Activated B cell treated with CpG ODN at 0.5 μM for 24 hours (primary cell): ENCODE measurements around the gene SRCAP. TPM values are rescaled to one million over a fixed set of nuclear protein-coding genes. Genes with fewer than 3 reads are reported as not detected.

Experiments
- ATAC-seq: fragments of 200-7000 bp; cut with Tn5 transposase; one replicate; pipeline ENCODE4 v1.10.0; 2021; ENCODE audit warnings: low read depth, mild to moderate bottlenecking, moderate library complexity
- CTCF ChIA-PET: fragments of 350-600 bp; sonication (Branson Sonifier 250); formaldehyde crosslinking; loops from one replicate; lab custom pipeline; 2021; ENCODE audit warnings: antibody characterized with exemption; lab: Charles Lee
- POLR2A ChIA-PET: fragments of 350-600 bp; sonication (Branson Sonifier 250); formaldehyde crosslinking; loops from one replicate; lab custom pipeline; 2021; ENCODE audit warnings: antibody characterized with exemption; lab: Charles Lee
- DNase-seq: peaks from one replicate; pipeline ENCODE4 v3.0.0; 2022
- H3K27ac Mint-ChIP-seq: one replicate; pipeline ENCODE4 v1.8.0; 2020; ENCODE audit warnings: mixed read lengths
- H3K27me3 Mint-ChIP-seq: one replicate; pipeline ENCODE4 v1.8.0; 2021; ENCODE audit warnings: mixed read lengths
- H3K36me3 Mint-ChIP-seq: one replicate; pipeline ENCODE4 v1.8.0; 2021; ENCODE audit warnings: low read depth, mixed read lengths
- H3K4me1 Mint-ChIP-seq: one replicate; pipeline ENCODE4 v1.8.0; 2021; ENCODE audit warnings: mixed read lengths
- H3K4me3 Mint-ChIP-seq: one replicate; pipeline ENCODE4 v1.8.0; 2020; ENCODE audit warnings: mild to moderate bottlenecking, mixed read lengths
- H3K9me3 Mint-ChIP-seq: one replicate; pipeline ENCODE4 v1.8.0; 2020; ENCODE audit warnings: mixed read lengths
- intact Hi-C: fragments of 100-400 bp; cut with micrococcal nuclease; formaldehyde crosslinking; loops from one replicate; pipeline ENCODE4 v1.15.1; 2024
- total RNA-seq: library from RNA; stranded (reverse); gene quantifications from 2 replicates; pipeline ENCODE4 v1.2.3, GENCODE V29; 2022
- TF ChIP-seq, protein P1 (sequence below): fragments of 200-600 bp; IDR thresholded peaks from one replicate; pipeline ENCODE4 v1.8.0; 2022; ENCODE audit warnings: antibody characterized with exemption, mild to moderate bottlenecking

SRCAP gene
- 109 and 123 TPM in 2 replicates for total RNA-seq

DNA sequence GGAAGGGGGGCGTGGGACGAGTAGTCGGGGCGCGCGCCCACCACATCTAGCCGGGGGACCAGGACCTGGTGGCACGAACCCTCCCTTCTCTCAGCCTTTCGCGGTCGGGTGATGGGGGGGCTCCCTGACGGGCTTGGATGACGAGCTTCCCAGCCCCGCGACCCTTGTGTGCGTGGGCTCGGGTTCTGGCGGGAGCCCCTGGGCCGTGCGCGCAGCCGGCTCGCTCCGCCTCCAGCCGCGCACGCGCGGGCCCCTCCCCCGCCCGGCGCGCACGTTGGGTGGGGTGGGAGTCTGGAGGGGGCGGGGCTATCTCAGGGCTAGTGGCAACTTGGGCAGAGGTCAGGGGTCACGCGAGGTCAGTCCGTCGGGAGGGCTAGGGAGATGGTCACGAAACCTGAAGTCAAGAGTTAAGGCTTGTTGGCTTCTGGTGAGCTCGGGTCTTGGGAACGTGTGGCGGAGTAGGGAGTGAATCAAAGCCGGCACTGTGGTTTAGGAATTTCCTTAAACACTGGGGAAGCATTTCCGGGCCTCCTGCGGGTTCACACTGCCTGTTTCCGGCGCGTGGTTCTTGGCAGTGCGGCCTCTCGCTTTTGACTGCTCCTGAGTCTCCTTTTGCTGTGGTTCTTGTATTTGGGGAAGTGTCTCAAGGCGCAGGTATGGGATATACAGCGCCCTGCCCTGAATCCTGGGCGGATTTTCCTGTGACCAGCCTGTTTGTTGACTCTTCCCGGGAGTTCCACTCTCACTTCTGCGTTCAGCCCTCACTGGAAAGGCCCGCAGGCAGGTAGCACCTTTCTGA lies at the start of gene SRCAP:
Gene SRCAP (plus strand): TSS at position 356 of the 799 bp plus-strand sequence. CDS start 1,654 bp downstream, outside the sequence.
- DNase-seq = peak; percentile 77
- Mint-ChIP-seq H3K9me3 (no peaks in the 10 kb centered on the region), H3K27me3 (no peaks in the 10 kb centered on the region), H3K27ac (peak within 1 kb of the TSS; percentile 100), H3K4me3 (peak within 1 kb of the TSS; percentile 97), H3K4me1 (peaks cover 22% of the 10 kb centered on the region), H3K36me3 (peaks cover 38% of the 10 kb centered on the region)
- CTCF ChIA-PET = no interaction called here
- TF ChIP-seq, protein P1, sequence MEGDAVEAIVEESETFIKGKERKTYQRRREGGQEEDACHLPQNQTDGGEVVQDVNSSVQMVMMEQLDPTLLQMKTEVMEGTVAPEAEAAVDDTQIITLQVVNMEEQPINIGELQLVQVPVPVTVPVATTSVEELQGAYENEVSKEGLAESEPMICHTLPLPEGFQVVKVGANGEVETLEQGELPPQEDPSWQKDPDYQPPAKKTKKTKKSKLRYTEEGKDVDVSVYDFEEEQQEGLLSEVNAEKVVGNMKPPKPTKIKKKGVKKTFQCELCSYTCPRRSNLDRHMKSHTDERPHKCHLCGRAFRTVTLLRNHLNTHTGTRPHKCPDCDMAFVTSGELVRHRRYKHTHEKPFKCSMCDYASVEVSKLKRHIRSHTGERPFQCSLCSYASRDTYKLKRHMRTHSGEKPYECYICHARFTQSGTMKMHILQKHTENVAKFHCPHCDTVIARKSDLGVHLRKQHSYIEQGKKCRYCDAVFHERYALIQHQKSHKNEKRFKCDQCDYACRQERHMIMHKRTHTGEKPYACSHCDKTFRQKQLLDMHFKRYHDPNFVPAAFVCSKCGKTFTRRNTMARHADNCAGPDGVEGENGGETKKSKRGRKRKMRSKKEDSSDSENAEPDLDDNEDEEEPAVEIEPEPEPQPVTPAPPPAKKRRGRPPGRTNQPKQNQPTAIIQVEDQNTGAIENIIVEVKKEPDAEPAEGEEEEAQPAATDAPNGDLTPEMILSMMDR = no peak
- intact Hi-C loops = loop anchor here (1.0 to 10.0 kb wide), 16 partner anchors 16 to 328 kb away; partner anchors contain the start of genes CFAP119, DCTPP1, FBRS and PHKG2
- POLR2A ChIA-PET = interaction anchor here (0.6 to 1.7 kb wide), 8 partner anchors 18 to 1875 kb away, joined by 3 to 25 read pairs (median 6); partner anchors contain the start of genes ATXN2L, FBRS and PRR14
- ATAC-seq = peak; percentile 29

DNA sequence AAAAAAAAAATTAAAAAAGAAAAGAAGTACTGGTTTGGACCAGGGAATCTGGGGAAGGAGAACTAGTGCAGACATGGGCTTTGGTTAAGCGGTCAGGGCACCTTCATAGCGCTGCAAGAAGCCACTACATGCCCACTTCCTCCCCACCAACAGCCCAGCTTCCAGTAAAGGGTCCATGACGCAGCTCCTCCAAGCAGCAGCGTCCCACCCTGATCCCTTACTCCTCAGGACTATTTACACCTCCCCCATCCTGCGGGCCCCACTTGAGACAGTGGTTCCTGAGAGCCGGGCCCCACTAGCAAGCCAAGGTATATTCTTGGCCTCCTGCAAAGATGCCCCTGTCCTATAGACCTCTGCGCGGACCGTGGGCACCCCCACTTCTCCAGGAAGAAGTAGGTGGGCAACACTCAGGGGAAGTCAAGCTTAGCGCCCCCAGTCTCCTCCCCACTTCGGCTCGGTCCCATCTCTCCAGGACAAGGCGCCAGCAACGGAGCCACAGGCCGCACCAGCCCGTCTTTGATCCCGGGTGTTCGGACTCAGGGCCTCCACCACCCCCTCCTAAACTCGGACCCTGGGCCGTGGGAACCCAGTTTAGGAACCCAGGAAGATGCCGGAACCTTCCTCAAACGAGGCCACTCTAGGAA lies 49.1 kb upstream of the SRCAP start:
- H3K27me3 Mint-ChIP-seq = no peaks in the 10 kb centered on the region
- H3K4me1 Mint-ChIP-seq = peaks cover 24% of the 10 kb centered on the region
- POLR2A ChIA-PET = interaction anchor here (0.5 to 2.9 kb wide), 36 partner anchors 10 to 918 kb away, joined by 3 to 96 read pairs (median 6); partner anchors contain the start of genes ALDOA, ARMC5, DCTPP1 and FBRS
- peaks cover 29% of the 10 kb centered on the region for H3K36me3 Mint-ChIP-seq
- CTCF ChIA-PET = interaction anchor here (1.1 to 2.7 kb wide), 8 partner anchors 11 to 267 kb away, joined by 3 to 13 read pairs (median 6); partner anchors contain the start of genes SEPTIN1 and ZNF764
- TF ChIP-seq, protein P1 = no peak
- DNase-seq = no peak
- intact Hi-C loops = loop anchor here (1.0 to 10.0 kb wide), 15 partner anchors 8 to 585 kb away; partner anchors contain the start of genes ALDOA, CFAP119, DCTPP1 and FBRS
- peak overlapping the region; percentile 95 for H3K27ac Mint-ChIP-seq
- ATAC-seq = peak; percentile 1
- H3K4me3 Mint-ChIP-seq = peak overlapping the region; percentile 96
- H3K9me3 Mint-ChIP-seq = no peaks in the 10 kb centered on the region

DNA sequence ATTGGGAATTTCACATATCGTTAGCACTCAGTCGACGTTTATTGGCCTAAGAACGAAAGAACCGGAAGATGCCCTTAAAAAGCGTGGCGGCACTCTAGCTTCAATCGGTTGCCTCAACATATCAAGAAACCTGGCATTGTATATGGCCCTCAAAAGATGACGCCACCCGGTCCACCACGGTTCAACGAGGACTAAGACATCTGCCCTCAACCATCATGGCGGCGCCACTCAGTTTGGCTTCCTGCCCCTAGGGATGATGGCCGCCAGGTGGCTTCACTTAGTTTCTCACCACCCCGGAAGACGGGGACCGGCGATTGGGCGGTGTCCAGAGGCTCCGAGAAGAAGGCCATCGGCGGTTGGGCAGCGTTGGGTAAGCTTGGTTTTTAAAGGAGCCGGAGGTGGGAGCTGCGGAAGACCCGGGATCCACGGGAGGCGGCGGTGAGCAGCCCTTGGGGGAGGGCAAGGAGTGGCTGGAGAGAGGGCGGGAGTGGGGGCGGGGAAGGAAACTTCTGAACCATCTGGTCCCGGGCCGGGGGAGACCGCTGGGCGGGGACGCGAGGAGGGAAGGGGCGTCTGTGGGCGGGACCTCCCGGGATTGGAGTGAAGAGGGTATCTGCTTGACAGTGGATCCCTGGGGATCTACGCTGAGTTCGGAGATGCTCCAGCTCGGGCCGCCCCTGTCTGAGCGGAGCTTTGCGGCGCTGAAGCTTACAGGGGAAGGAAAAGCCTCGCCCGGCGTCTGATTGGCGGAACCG lies 48.4 kb upstream of the SRCAP start, which contains the start of gene PRR14:
Gene PRR14 (plus strand): TSS at position 592 of the 755 bp plus-strand sequence. CDS start 686 bp downstream, outside the sequence.
- intact Hi-C loops = loop anchor here (1.0 to 10.0 kb wide), 16 partner anchors 8 to 586 kb away; partner anchors contain the start of genes ALDOA, CFAP119, DCTPP1 and FBRS
- peak within 1 kb of the TSS; percentile 96 for H3K4me3 Mint-ChIP-seq
- H3K27me3 Mint-ChIP-seq = no peaks in the 10 kb centered on the region
- ATAC-seq = peak; percentile 72
- H3K4me1 Mint-ChIP-seq = peaks cover 24% of the 10 kb centered on the region
- no peaks in the 10 kb centered on the region for H3K9me3 Mint-ChIP-seq
- TF ChIP-seq, protein P1 = no peak
- ChIA-PET POLR2A (interaction anchor here (0.5 to 2.9 kb wide), 39 partner anchors 9 to 1666 kb away, joined by 3 to 96 read pairs (median 6); partner anchors contain the start of genes ALDOA, ARMC5, DCTPP1 and FBRS), CTCF (interaction anchor here (0.7 to 2.7 kb wide), 9 partner anchors 10 to 268 kb away, joined by 3 to 13 read pairs (median 6); partner anchors contain the start of genes SEPTIN1 and ZNF764)
- H3K36me3 Mint-ChIP-seq = peaks cover 36% of the 10 kb centered on the region
- peak; percentile 90 for DNase-seq
- peak within 1 kb of the TSS; percentile 95 for H3K27ac Mint-ChIP-seq

DNA sequence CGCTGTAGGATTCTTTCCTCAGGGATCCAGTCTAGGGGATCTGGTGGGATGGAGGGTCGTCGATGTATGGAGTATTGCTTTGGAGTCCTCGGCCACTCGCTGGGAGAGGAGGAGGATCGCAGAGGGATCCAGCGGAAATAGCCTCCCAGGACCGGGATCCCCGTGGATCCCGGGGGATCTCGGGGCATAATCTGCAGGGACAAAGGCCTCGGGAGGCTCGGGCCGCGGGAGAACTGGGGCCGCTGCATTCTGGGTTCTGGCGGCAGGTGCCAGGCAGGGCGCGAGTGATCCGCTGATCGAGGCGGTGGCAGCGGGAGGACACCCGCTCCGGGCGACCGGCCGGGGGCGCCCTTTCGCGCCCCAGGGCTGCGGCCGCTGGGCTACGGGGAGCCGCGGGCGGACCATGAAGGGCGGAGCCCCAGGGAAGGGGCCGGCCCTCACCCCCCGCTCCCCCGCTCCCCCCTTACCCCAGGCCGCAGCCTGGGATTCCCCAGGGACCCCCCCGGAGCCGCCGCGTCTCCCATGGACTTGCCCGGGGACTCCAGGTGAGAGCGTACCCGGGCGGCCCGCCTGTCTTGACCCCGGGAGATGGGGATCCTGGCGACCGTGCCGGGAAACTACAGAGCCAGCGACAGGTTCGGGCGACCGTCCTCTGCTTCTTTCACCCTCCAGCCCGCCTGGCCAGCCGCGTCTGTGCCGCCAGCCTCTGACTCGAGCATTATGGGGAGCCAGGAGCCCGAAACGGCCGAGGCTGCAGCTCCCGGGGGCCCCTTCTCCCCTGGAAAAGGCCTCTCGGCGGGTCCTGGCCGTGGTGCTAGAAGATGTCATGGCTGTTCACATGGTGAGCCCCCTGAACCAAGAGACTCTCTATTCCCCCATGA lies 47.6 kb upstream of the SRCAP start:
- peak overlapping the region; percentile 95 for H3K27ac Mint-ChIP-seq
- peak; percentile 73 for DNase-seq
- H3K4me1 Mint-ChIP-seq = peaks cover 25% of the 10 kb centered on the region
- CTCF ChIA-PET = interaction anchor here (1.1 to 2.7 kb wide), 8 partner anchors 9 to 269 kb away, joined by 3 to 13 read pairs (median 6); partner anchors contain the start of genes SEPTIN1 and ZNF764
- POLR2A ChIA-PET = interaction anchor here (0.6 to 2.9 kb wide), 28 partner anchors 8 to 1667 kb away, joined by 3 to 96 read pairs (median 6); partner anchors contain the start of genes ALDOA, ARMC5, FBRS and LAT
- TF ChIP-seq, protein P1 = no peak
- H3K36me3 Mint-ChIP-seq = peaks cover 44% of the 10 kb centered on the region
- H3K9me3 Mint-ChIP-seq = no peaks in the 10 kb centered on the region
- ATAC-seq = peak; percentile 65
- peak overlapping the region; percentile 96 for H3K4me3 Mint-ChIP-seq
- intact Hi-C loops = loop anchor here (1.0 to 10.0 kb wide), 7 partner anchors 43 to 587 kb away; partner anchors contain the start of genes ALDOA, PHKG2, ZNF646 and ZNF668
- H3K27me3 Mint-ChIP-seq = no peaks in the 10 kb centered on the region
